Transverse colon (tissue), 4 donors: Measurements from ENCODE around the gene CPNE4. TPM values are rescaled to one million over a fixed set of nuclear protein-coding genes. Genes with fewer than 3 reads are reported as not detected.

Source experiments
- DNase-seq: peaks from one replicate; pipeline ENCODE4 v3.0.0-alpha.2; 2019
- H3K27ac ChIP-seq, 4 donors: fragments of 200-600 bp; sonication (generic); 2 replicates each; pipeline ENCODE4 v1.5.1; 2016 to 2018; ENCODE audit warnings: inconsistent platforms in 4 of 4
- H3K27me3 ChIP-seq: fragments of 200-600 bp; sonication (generic); 2 replicates; pipeline ENCODE4 v1.5.1; 2017; ENCODE audit warnings: inconsistent platforms
- H3K36me3 ChIP-seq, 4 donors: fragments of 200-600 bp; sonication (generic); 2 replicates each; pipeline ENCODE4 v1.5.1; 2017 to 2019; ENCODE audit warnings: inconsistent platforms in 4 of 4
- H3K4me1 ChIP-seq, 4 donors: fragments of 200-600 bp; sonication (generic); 2 replicates each; pipeline ENCODE4 v1.5.1; 2017 to 2020; ENCODE audit warnings: inconsistent platforms in 4 of 4
- H3K4me3 ChIP-seq, 4 donors: fragments of 200-600 bp; sonication (generic); 1 replicate in 1 of 4; 2 replicates in 3 of 4; pipeline versions ENCODE4 v1.5.1 to v1.6.1; 2017 to 2019; ENCODE audit warnings: inconsistent platforms in 4 of 4
- H3K9me3 ChIP-seq, 2 donors: fragments of 200-600 bp; sonication (generic); 2 replicates each; pipeline ENCODE4 v1.5.1; 2017 to 2019; ENCODE audit warnings: inconsistent platforms in 2 of 2
- CTCF ChIP-seq, 5 experiments: fragments of 200-600 bp in 3 of 5; fragments of 450-650 bp in 2 of 5; sonication (generic) in 3 of 5; IDR thresholded peaks; 1 replicate in 2 of 5; 2 replicates in 3 of 5; pipeline ENCODE4 v1.5.1; 2016 to 2017; ENCODE audit warnings: antibody characterized with exemption in 5 of 5, inconsistent platforms in 3 of 5, mild to moderate bottlenecking in 2 of 5, moderate library complexity in 1 of 5
- EP300 ChIP-seq: sonication (generic); formaldehyde crosslinking; IDR thresholded peaks from one replicate; pipeline ENCODE4 v1.6.1; 2017; ENCODE audit warnings: antibody characterized with exemption, low read depth
- POLR2A ChIP-seq: fragments of 450-650 bp; IDR thresholded peaks from one replicate; pipeline ENCODE4 v1.6.1; 2016; ENCODE audit warnings: antibody characterized with exemption, mild to moderate bottlenecking, moderate library complexity
- POLR2AphosphoS5 ChIP-seq, 3 donors: sonication (generic); formaldehyde crosslinking; IDR thresholded peaks; one replicate each; pipeline ENCODE4 v1.6.1; 2016; ENCODE audit warnings: antibody characterized with exemption in 3 of 3
- WGBS, 2 donors: methylation state at CpG; one replicate each; pipeline ENCODE4 v1.1.5; 2018; ENCODE audit warnings: low coverage in 1 of 2; 5-methylcytosine and 5-hydroxymethylcytosine counted together
- in situ Hi-C, 4 donors: fragments of 200-750 bp; cut with MboI; loops; one replicate each; pipeline versions ENCODE4 v1.15.0 to v1.15.1; 2017; ENCODE audit warnings: low sequenced_read_pairs in 3 of 4, low pct_ligation_motif_present in 1 of 4, low pct_unique_long_range_greater_than_20kb in 1 of 4
- intact Hi-C: fragments of 100-400 bp; cut with DNase I; formaldehyde crosslinking; loops from one replicate; pipeline ENCODE4 v1.15.1; 2023; ENCODE audit warnings: low total_unique reads
- total RNA-seq, 4 donors: library from RNA; depleted of rRNA; stranded (reverse); fragments of >200 nt; gene quantifications; one replicate each; pipeline ENCODE4 v1.1.0, GENCODE V29; 2016

Gene CPNE4
- total RNA-seq, 4 donors from 2014 or later, result 0.16 to 1.5 TPM; not detected in 2

GRCh38 chr3:132032959-132033358 is 1.9 kb downstream of the CPNE4 start:
- no peak for TF ChIP-seq CTCF (IDR thresholded peaks at IDR 0.05)
- TF ChIP-seq POLR2AphosphoS5 (IDR thresholded peaks at IDR 0.05), result no peak
- TF ChIP-seq POLR2A, result no peak
- no peak for TF ChIP-seq EP300
- 89 to 91% methylated on average over 8 of the region's 8 CpGs for WGBS, 2 donors
- intact Hi-C loops, result no loop called here
- H3K36me3 ChIP-seq, result no peaks in the 10 kb centered on the region
- H3K9me3 ChIP-seq, result no peaks in the 10 kb centered on the region
- peaks cover 0 to 13% (median 0%) of the 10 kb centered on the region in 4 donors for H3K4me1 ChIP-seq
- peaks cover 79% of the 10 kb centered on the region for H3K27me3 ChIP-seq
- H3K27ac ChIP-seq, result no peak overlapping the region
- in situ Hi-C loops, result no loop called here
- no peak for DNase-seq
- H3K4me3 ChIP-seq, result no peak overlapping the region

GRCh38 chr3:132029182-132029902 is 5.5 kb downstream of the CPNE4 start:
- Histone ChIP-seq H3K4me1 (peaks cover 0 to 5% (median 0%) of the 10 kb centered on the region in 4 donors), H3K4me3 (no peak overlapping the region), H3K9me3 (no peaks in the 10 kb centered on the region), H3K36me3 (no peaks in the 10 kb centered on the region), H3K27ac (no peak overlapping the region), H3K27me3 (peaks cover 43% of the 10 kb centered on the region)
- intact Hi-C loops (no loop called here), in situ Hi-C loops (no loop called here)
- TF ChIP-seq CTCF (IDR thresholded peaks at IDR 0.05), result peak; percentile 50 to 70 (median 55)
- TF ChIP-seq POLR2AphosphoS5 (IDR thresholded peaks at IDR 0.05), result no peak
- DNase-seq, result peak; percentile 74
- 13 to 26% methylated on average over 2 to 15 of the region's 15 CpGs for WGBS, 2 donors

GRCh38 chr3:132022914-132023313 is 11.9 kb downstream of the CPNE4 start:
- Histone ChIP-seq H3K9me3 (no peaks in the 10 kb centered on the region), H3K27me3 (no peaks in the 10 kb centered on the region), H3K4me3 (no peak overlapping the region), H3K36me3 (no peaks in the 10 kb centered on the region), H3K4me1 (no peaks in the 10 kb centered on the region), H3K27ac (no peak overlapping the region)
- in situ Hi-C loops (no loop called here), intact Hi-C loops (no loop called here)
- DNase-seq, result no peak
- 55% methylated on average over 7 of the region's 7 CpGs for WGBS, 2 donors
- TF ChIP-seq EP300 (no peak), CTCF (IDR thresholded peaks at IDR 0.05) (no peak), POLR2A (no peak), POLR2AphosphoS5 (IDR thresholded peaks at IDR 0.05) (no peak)

GRCh38 chr3:132020058-132020457 is 14.8 kb downstream of the CPNE4 start:
- no peaks in the 10 kb centered on the region for H3K27me3 ChIP-seq
- no peak overlapping the region for H3K4me3 ChIP-seq
- no peaks in the 10 kb centered on the region for H3K36me3 ChIP-seq
- no peak for DNase-seq
- H3K4me1 ChIP-seq, result no peaks in the 10 kb centered on the region
- no peaks in the 10 kb centered on the region for H3K9me3 ChIP-seq
- TF ChIP-seq EP300 (no peak), POLR2AphosphoS5 (IDR thresholded peaks at IDR 0.05) (no peak), POLR2A (no peak), CTCF (IDR thresholded peaks at IDR 0.05) (no peak)
- in situ Hi-C loops (no loop called here), intact Hi-C loops (no loop called here)
- no peak overlapping the region for H3K27ac ChIP-seq
- 0 to 23% methylated on average over 1 to 3 of the region's 3 CpGs for WGBS, 2 donors
